Gastroesophageal sphincter (tissue), 3 donors: Measurements from ENCODE around the gene SERF1B.
"Not testable (repeated sequence)": the region's sequence is repeated elsewhere in the genome, so short reads cannot be mapped to it uniquely, and the experiment has no call there.

Experiments
- POLR2A ChIP-seq, 2 donors: fragments of 450-650 bp; IDR thresholded peaks; one replicate each; pipeline ENCODE4 v1.6.1; 2017; ENCODE audit warnings: antibody characterized with exemption in 2 of 2, mild to moderate bottlenecking in 2 of 2, moderate library complexity in 1 of 2
- TF ChIP-seq, protein P1 (sequence below), 4 experiments: fragments of 200-600 bp in 2 of 4; fragments of 450-650 bp in 2 of 4; sonication (generic) in 1 of 4; IDR thresholded peaks; one replicate each; pipeline ENCODE4 v1.5.1; 2017 to 2019; ENCODE audit warnings: antibody characterized with exemption in 4 of 4, mild to moderate bottlenecking in 2 of 4, moderate library complexity in 2 of 4

DNA sequence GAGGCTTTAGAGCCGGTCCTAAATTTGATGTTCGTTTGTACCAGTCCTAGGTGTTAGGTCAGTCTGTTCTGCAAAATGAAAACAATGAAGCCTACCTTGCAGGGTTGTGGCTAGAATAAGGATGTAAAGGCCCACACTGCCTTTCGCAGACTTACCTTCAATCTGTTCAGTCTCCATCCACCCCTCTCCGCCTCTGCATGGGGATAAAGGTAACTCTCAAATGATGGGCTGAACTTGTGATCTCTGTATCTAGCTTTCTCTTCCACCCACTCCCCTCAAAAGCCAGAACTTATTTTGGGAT, 744 bp downstream of the SERF1B start:
- TF ChIP-seq, protein P1, sequence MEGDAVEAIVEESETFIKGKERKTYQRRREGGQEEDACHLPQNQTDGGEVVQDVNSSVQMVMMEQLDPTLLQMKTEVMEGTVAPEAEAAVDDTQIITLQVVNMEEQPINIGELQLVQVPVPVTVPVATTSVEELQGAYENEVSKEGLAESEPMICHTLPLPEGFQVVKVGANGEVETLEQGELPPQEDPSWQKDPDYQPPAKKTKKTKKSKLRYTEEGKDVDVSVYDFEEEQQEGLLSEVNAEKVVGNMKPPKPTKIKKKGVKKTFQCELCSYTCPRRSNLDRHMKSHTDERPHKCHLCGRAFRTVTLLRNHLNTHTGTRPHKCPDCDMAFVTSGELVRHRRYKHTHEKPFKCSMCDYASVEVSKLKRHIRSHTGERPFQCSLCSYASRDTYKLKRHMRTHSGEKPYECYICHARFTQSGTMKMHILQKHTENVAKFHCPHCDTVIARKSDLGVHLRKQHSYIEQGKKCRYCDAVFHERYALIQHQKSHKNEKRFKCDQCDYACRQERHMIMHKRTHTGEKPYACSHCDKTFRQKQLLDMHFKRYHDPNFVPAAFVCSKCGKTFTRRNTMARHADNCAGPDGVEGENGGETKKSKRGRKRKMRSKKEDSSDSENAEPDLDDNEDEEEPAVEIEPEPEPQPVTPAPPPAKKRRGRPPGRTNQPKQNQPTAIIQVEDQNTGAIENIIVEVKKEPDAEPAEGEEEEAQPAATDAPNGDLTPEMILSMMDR (IDR thresholded peaks at IDR 0.05): not testable (repeated sequence)
- TF ChIP-seq POLR2A (IDR thresholded peaks at IDR 0.05): not testable (repeated sequence)
